NCI-H345 treated with DMSO at 0.1 percent for 48 hours (cell line): ENCODE measurements around the gene VWA3B.

Source experiments
- DNase-seq: peaks from one replicate; lab custom pipeline; 2025; ENCODE audit not compliant: unreplicated experiment; lab: John Stamatoyannopoulos, UW

The VWA3B gene

DNA sequence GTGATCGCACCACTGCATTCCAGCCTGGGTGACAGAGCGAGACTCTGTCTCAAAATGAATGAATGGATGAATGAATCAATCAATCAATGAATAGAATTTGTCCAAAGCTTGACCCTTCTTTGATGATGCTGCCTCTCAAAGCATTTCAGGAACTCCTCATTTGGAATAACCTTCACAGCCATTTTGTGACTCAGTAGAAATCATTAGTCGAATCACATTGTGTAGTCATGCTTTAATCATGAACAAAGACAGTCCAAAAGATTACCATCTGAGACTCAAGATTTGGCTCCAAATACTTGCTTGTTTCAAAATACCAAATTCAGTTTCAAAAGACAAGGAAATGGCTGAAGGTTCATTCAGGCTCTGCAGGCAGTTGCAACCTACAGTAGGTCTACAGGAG lies 83.1 kb downstream of the VWA3B start:
- no peak for DNase-seq

DNA sequence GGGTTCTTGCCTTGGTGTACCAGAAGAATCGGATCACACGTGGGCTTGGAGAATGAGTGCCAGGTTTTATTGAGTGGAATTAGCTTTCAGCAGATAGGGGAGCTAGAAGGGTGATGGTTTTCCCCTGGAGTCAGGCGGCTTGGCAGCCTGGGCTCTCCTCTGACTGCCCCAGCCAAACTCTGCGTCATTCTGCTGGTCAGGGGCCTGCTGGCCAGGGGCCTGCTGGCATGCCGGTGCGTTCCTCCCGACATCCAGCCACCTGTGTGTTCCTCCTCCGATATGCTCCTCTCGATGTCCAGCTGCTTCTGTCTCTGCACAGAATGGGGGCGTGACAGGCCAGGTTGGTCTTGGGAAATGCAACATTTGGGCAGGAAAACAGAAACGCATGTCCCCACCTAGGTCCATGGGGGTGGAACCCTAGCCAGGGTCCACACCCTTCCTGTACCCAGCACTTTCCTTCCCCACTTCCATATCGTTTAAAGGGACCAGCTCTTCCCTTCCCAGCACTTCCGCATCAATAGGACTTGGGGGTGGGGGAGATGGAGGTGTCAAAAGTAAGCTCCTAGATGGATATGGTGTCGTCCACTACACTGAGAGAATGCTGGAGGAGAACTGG lies 85.3 kb downstream of the VWA3B start:
- no peak for DNase-seq

DNA sequence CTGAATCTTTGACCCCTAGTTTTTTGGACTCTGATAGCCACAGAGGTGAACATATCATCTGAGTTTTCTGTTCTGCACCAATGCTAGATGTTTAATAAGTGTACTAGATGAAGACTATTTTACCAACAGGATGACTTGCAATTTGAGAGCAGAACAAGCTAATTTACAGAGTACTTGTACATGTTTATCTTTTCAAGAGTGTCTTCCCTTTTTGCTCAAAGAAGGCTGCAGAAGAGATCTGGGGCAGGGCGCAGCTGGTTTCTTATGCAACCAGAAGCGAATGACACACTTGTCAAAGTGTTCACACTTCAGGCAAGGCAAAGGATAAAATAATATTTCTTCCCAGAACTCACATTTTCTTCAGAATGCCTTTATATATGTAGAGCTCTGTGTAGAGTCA lies 86.0 kb downstream of the VWA3B start:
- no peak for DNase-seq

DNA sequence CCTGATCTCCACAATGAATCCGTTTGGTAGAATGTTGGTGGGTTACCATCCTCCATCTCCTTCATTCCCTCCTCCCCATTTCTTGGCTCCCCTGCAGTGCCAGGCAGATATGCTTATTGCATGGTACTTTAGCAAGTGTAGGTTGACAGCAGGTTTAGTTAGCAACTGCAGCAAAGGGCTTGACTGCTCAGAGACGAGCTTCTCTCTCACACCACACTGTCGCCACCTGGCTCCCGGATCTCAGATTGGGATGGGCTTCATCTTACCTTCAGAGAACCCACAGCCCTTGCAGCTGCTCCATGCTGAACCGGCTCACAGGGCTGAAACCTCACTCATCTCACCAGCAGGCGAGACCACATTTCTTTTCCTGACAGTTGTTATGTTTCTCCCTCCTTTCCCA lies 88.8 kb downstream of the VWA3B start:
- DNase-seq, result no peak

DNA sequence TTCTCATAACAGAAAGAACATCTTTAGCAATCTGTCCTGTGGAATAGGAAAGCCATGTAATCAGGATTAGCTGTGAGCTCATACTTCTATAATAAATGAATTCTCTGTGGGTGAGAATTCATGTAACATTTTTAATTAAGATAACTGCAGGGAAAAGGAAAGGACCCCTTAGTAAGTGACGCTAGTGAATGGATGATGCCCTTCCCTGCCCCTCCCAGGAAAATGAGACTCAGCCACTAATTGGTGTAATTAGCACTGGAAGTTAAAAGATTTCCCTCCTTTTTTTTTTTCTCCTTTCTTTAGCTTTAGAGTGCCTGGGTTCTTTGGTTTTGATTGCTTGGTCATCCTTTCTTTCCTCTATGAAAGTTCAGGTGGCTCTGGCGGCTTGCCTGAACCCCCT lies 90.3 kb downstream of the VWA3B start:
- DNase-seq, result no peak

DNA sequence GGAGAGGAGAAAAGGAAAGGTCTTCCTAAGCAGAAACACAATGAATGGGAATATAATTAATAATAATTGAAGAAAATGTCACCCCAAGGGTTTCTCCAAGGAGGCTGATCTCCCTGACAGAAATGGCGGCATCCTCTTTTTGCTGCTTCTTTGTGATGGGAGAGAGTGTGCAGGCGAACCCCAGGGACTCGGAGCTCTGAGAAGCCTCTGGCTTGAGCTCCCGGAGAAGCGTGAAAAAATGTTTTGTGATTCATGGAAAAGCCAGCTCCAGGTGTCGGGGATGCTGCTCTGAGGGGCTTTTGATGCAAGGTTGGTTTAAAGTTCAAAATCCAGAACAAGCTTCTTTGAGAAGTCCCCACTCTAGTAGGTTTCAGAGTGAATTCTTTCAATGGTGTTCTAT lies 91.0 kb downstream of the VWA3B start:
- no peak for DNase-seq

DNA sequence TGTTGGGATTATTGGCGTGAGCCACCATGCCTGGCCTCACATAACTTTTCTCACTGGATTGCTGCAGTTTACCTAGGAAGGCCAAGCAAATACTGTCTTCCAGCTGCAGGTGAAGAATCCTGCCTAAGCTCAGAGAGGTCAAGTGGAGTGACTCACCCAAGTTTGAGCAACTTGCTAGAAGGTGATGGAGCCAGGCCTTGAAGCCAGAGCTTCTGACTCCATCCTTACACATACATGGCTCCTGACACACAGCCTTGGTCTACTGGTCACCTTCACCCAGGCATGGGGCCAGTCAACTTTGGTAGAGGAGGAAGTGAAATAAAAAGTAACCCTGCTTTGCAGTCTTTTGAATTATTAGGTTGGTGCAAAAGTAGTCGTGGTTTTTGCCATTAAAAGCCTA lies 93.5 kb downstream of the VWA3B start:
- DNase-seq, result no peak

DNA sequence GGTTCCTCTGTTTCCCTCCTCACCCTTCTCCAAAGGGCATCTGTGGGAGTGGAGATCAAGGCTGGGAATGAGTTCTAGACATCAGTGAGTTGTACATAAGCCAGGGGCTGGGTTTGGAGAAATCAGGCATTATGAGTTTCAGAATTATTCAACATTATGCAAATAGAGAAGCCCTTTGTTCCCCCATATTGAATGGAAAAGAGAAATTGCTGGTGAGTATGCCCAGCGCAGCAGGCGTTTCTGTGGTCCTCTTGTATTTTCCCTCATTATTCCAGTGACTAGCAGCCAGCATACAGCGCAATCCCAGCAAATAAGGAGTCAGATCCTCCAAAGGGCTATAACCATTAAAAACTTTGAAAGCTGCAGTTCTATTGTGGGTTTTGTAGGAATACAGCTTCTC lies 94.4 kb downstream of the VWA3B start:
- no peak for DNase-seq

DNA sequence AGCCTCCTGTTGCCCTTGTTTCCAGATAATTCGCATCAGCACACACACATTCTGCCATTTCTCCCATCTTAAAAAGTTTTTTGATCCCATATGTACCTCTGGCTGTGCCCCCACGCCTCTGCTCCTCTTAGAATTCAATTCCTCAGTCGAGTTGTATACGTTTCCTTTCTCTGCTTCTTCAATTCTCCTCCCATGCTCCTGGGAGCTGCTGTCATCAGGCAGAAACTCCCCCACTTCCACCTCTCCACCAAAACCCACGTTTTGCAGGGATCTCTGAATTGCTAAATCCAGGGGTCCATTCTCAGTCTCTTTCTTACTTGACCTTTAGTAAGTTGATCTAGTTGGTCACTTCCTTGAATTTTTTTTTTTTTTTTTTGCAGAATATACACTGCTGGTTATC lies 98.8 kb downstream of the VWA3B start:
- DNase-seq, result no peak

DNA sequence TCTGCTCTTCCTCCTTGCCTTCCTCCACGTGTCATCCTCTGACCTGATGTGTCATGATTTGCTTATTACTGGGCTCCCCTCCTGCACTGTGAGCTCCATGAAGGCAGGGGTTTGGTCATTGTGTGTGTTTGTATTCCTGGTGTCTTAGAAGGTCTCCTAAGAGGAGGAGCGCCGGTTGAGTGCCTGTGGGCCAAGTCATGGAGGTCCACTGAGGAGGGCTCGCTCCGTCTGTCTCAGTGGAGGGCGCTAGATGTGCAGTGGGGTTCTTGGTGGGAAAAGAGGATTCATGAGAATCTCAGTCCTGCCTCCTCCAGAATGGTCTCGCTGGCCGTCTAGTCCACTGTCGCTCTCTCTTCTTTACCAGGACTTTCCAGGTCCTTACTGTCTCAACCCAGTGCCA lies 100.2 kb downstream of the VWA3B start:
- DNase-seq, result no peak

DNA sequence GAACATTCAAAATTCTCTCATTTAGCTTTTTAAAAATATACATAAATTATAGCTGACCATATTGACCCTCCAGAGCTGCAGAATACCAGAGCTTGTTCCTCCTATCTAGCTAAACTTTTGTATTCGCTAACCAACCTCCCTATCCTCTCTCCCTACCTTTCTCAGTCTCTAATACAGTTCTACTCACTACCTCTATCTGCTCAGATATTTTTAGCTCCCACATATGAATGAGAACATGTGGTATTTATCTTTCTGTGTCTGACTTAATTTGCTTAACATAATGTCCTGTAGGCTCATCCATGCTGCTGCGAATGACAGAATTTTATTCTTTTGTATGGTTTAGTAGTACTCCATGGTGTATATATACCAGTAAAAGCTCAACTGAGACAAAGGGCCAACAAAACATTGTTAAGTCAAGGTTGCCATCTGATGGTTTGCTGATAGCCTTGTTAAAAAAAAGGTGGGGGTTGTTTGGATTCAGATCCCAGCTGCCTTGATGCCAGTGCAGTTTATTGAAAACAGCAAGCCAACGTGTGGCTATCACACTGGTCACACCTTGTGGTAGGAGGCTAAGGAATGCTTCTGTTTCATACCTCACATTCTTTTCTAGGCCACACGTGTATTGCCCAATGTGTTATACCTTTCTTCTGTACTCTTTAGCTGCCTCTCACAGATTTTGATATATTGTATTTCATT lies 101.5 kb downstream of the VWA3B start:
- no peak for DNase-seq

DNA sequence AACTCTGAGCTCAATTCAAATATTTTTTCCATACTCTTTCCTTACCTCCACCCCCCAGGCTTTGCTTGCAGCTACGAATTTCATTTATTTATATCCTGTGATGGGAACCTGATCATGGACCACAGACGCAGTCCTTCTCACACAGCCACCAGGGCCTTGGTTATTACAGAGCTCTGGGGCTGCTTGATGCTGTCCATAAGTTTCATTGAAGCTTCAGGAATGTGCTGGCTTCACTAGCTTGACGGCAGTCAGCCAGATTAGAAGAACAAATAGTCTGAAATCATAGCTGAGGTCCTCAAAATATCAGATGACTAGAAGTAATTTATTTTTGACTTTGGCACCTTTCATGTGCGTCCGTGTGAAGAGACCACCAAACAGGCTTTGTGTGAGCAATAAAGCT lies 104.9 kb downstream of the VWA3B start:
- no peak for DNase-seq

DNA sequence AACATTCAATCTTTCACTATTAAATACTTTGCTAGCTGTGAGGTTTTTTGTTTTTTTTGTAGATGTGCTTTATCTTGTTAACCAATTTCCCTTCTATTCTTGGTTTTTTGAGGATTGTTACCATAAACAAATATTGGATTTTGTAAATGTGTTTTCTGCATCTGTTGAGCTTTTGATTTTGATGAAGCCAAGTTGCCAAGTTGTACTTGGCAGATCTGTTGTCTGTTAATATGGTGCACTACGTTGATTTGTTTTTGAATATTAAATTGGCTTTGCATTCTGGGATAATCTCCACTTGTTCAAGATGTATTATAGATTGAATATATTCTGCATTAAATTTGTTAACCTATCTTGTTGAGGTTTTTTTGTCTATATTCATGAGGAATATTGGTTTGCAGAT lies 114.6 kb downstream of the VWA3B start:
- no peak for DNase-seq

DNA sequence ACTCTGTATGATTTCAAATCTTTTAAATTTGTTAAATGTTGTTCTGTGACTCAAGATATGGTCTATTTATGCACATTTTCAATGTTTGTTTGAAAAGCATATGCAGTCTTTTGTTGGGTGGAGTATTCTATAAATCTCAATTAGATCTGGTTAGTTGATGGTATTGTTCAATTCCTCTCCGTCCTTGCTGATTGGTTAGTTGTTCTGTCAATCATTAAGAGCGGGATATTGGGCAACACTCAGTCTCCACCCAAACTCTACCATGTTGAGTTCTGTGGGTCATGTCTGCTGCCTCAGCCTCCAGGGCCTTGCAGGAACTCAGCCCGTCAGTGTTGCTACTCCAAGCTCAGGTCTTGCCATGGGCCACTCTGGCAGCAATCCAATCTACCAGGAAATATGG lies 118.9 kb downstream of the VWA3B start:
- no peak for DNase-seq

DNA sequence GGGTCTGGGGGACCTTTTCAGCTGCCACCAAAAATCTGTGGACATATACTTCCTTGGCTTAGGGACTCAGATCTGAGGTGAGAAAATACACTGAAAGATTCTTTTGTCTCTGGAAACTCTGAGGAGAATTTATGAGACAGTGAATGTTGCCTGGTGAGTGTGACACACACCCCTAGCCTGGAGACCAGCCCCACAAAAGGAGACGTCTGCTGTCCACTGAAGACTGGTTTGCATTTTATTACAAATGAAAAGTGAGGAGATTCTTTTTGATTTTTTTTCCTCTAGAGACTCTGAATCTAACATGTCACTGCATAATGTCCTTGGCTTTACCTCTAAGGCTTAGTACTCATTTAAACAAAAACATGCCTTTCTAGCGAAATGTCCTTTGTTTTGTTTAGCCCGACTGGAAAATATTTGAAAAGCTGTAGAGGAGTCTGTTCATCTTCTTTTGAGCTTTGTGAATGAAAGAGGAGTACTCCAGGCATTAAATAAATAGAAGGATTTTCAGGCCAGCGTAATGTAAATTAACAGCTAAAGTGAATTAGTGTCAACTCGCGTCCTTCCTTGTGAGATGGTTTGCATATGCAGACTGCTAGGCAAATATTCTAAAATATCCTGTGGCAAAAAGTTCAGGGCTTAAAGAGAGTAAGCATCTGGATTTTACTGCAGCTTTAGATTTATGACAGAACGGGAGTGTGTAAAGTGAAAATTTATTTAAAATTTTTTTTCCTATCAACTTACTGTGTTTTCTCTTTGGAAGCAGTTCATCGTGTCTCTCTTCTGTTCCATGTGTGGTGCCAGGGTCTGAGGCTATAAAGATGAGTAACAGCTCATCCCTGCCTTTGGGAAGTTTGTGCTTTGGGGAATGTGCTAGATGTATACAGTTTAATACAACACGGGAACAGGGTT lies 125.4 kb downstream of the VWA3B start:
- DNase-seq, result peak; percentile 49

DNA sequence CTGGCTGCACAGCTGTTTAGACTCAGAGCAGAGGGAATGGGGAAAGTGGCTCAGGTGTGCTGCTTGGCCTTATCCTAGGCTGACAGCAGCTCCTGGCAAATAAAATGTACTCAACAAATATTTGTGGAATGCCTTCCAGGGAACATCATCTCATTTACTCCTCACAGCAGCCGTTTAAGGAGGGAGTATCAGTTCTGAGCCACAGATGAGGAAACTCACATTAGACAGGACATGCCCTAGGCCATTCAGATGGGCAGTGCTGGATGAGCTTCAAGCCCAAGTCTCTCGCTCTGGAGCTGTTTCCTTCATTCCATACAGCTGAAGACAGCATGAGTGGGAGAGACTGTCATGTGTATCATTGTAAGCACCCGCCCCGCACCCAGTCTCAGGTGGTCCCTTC lies 129.6 kb downstream of the VWA3B start:
- DNase-seq, result no peak

DNA sequence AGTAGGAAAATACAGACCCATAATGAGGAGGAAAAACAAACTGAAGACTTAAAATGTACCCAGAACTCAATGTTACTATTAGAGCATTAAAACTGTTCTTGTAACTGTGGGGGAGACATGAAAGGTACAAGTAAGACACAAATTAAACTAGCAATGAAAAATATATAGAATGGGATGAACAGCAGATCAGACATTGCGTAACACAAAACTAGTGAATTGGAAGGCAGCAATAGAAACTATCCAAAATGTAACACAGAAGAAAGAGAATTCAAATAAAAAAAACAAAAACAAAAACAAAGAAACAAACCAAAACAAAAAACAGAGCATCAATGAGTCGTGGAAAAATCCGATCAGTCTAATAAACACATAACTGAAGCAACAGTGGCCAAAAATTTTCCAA lies 132.2 kb downstream of the VWA3B start:
- DNase-seq, result no peak

DNA sequence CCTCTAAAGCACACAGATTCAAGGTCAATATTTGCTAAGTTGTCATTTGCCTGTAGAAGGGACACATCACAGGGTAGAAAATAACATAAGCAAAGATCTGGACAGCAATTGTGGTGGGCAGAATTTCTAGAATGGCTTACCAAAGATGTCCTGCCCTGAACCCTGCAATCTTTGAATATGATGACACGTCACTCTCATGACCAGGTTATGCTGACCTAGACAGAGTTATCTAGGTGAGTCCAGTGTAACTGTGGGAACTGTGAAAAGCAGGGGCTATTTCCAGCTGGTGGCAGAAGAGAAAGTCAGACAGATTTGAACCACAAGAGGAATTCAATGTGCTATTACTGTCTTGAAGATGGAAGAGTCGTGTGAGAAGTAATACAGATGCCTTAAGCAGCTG lies 147.0 kb downstream of the VWA3B start:
- DNase-seq, result no peak

DNA sequence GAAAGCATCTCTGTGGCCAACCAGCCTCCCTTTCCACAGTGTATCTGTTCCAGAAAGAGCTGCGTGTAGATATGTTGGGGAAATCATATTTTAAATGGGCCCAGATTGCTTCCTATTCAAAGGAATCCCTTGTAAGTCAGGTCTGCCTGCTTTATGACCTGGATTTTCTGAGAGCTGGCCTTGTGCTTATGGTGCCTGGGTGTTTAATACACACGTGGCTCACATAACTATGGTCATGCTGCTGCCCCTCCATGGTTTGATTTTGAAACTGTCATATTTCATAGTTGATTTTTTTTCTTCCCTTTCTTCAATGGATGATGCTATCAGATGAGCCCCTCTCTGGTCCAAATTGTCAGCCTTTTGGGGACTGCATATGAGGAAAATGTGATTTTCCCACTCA lies 147.8 kb downstream of the VWA3B start:
- DNase-seq, result no peak

DNA sequence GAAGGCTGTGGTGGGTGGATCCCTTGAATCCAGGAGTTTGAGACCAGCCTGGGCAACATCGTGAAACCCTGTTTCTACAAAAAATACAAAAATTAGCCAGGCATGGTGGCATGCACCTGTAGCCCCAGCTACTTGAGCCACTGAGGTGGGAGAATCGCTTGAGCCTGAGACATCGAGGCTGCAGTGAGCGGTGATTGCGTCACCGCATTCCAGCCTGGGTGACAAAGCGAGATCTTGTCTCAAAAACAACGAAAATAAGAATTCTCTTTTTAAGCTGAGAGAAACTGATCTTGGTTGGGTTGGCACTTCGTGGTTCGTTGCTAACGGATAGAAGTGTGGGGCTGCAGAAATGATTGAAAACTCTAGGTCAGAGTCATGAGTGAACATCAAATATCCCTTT lies 150.0 kb downstream of the VWA3B start:
- no peak for DNase-seq

DNA sequence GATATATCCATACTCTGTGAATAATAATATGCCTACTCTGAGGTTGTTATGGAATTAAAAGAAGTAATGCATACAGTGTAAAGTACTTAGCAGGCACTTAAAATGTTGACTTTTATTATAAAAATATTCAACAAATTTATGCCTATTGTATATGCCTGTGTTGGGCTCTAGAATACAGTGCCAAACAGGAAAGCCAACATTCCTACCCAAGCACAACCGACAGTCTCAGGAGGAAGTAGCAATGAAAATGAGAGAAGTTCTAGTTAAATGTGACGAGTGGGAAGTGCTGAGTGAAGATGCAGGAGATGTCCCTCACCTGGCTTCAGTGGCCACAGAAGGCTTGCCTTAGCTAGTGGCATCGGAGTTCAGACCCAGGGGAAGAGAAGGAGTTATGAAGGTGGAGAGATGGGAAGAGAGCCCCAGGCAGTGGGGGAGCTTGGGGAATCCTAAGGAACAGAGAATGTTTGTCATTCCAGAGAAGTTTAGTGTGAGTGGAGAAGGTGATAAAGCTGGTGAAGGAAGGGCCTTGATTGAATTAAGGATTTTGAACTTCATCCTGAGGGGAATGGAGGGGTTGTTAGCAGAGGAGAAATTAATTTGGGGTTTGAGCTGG lies 153.9 kb downstream of the VWA3B start:
- no peak for DNase-seq

DNA sequence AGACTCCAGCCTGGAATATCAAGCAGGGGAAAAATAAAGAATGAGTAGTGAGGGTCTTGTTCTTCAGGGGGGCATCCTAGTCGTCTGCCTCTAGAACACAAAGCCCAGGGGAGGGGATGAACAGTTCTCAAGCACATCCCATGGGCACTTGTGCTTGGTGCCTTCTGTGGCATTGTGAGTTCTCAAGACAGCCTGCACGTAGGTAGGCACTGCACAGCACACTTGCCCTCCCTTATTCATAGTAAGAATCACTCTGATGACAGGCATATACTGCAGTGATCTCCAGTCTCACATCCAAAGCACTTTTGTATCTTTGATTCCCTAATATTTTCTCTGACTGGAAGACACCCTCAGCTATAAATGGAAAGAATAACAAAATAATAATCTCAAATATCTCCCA lies 154.6 kb downstream of the VWA3B start:
- DNase-seq, result no peak
